Stimulated activated CD4-positive, alpha-beta T cell treated with anti-CD3 and anti-CD28 coated beads, Interleukin-15, amount 100 ng/mL, for 48 hours (primary cell): ENCODE results near the gene LOXL4.

ENCODE experiments used
- DNase-seq, 2 donors: peaks; one replicate each; pipeline ENCODE4 v3.0.0-alpha.2; 2020; ENCODE audit warnings: low read depth in 2 of 2

Gene LOXL4

DNA sequence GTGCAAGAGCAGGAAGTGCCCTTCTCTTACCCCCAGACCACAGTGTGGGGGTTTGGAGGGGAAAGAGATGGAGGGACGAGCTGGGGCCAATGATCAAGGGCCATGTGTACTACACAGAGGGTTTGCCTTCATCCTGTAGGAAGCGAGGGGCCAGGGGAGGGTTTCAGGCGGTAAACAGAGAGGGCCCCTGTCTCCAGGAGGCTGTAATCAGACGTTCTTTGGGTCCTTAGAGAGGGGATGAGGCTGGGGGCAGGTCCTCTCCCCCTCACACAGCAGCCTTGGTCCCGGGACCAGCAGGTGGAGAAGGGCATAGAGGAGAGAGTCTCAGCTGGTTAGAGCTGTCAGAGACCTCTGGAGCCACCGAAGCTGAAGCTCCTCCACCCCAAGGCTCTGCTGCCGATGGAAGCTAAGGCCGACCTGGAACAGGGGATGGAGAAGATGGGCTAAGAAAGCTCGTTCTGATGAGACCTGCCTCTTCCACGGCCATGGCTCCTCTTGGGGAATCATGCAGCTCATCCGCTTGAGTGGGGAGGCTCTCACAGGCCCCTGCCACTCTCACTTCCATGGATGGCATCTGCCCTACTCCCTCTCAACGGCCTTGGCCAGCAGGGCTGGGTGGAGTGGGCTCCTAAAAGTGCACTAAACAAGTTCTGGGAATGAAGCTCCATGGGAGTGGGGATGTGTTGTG lies 3.5 kb downstream of the LOXL4 start:
- DNase-seq, result no peak

DNA sequence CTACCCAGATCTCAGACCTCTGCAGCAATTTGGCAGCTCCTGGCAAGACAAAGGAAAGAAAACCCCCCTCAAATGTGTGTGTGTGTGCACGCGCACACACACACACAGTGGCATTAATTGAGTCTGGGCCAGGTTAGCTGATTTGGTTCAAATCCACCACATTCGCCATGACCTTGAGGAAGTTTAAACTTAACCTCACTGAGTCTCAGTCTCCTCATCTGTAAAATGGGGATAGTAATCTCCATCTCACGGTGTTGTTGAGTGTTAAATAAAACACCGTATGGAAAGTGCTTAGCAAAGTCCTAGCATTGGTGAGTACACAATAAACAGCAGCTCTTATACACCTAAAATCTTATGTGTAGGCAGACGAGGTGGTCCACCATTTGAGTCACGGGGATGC lies 4.9 kb downstream of the LOXL4 start:
- DNase-seq, result no peak

- no peak for DNase-seq
These were observed 5.4 kb downstream of the LOXL4 start for GRCh38 chr10:98262571-98262970.

DNA sequence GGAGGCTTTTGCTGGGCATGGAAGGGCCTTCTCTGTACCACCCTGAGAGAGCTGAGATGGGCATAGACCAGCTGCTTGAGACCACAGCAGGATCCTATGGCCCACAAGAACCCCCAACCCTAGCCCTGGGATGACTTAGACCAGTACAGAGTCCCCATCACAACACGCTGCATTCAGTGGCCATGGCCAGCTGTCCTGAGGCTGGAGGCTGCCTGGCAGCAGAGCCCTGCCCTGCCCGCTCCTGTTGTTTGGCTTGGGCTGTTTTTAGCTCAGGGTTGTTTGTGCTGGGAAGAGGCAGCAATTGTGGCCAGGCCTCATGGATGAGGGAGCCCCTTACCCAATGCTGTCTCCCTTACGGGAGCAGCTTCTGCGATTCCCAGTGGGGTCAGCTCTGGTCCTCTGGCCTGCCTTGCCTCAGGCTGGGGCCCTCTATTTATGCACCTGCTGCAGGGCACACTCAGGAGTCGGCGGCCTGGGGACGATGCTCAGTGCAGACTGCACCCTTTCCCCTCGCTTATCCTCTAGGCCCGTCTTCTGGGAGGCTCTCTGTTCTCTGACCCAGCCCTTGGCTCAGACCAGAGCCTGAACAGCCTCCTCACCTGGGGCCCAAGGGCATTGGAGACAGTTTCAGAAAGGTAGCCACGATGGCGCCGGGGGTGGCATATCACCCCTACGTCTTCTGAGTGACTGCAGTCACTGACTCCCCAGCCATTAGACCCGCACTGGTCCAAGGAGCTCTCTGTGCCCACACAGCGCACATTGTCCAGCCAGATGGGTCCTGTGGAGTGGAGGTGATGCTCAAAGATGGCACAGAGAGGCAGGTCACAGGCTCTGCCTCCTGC lies 6.3 kb downstream of the LOXL4 start:
- DNase-seq, result no peak

GRCh38 chr10:98260752-98261151 lies 7.2 kb downstream of the LOXL4 start:
- DNase-seq, result no peak

DNA sequence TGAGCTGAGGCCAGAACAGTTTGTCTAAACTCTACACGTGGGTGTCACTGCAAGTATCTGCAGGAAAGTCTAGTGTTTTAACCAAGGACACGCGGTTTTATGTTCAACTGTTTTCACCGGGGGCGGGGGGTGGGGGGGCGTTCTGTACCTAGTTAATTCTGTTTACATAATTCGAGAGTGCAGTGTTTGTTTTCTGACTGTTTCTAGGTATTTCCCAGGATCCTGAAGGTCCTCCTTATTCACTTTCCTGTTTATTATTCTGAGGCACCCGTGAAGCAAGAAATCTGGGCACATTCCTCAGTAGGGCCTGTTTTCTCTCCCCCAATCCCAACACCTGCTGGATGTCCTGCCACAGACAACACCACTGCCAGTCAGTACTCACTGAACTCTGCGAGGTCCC lies 7.6 kb downstream of the LOXL4 start:
- no peak for DNase-seq

- DNase-seq, result no peak
These were observed 8.2 kb downstream of the LOXL4 start for GRCh38 chr10:98259606-98260315.

DNA sequence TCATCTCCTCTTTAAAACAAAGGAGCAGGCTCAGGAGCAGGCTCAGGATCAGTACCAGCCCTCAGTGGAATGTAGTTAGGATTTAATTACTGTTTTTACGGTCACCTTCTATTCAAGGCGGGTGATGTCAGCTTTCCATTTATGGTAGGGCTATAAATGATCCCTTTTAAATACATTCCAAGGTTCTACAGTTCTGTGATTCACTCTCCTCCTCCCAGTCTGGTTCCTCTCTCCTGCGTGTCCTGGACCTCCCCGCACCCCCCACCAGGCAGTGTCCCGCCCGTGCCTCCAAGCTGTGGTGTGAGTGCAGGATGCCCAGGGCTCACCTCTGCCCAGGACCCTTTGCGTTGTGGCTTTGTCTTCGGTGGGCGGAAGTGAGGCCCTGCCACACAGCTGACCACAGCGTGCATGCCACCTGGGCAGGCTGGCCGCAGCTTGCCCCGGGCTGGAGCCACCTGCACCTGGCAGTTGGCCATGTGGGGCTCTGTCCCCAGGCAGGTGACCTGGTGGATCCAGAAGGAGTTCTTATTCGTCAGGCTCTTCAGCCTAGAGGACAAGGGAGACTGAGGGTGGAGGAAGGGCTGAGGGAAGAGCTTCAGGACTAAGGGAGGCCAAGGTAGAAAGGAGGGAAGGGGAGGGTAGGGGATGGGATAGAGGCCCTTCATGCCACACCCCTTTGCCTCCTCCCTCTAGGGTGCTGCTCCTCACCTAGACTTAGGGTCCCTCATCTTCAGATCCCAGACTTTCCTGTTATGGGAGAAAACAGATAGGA lies 9.1 kb downstream of the LOXL4 start:
- DNase-seq, result no peak

DNA sequence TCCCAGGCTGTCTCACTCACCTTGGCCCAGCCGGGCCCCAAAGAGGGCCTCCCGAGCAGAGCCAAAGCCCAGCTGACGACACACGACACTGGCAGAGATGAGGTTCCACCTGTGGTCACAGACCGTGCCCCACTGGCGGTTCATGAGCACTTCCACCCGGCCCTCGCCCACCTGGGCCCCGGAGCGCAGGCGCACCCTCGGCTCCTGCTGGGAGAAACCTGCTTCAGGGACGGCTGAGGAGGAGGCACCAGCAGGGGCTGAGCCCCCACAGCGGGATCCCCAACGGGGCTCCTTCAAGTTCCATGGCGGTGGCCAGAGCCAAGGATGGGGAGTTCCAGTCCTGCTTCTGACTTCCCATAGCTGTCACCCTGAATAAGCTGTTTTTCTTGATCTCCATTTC lies 10.0 kb downstream of the LOXL4 start:
- no peak for DNase-seq

DNA sequence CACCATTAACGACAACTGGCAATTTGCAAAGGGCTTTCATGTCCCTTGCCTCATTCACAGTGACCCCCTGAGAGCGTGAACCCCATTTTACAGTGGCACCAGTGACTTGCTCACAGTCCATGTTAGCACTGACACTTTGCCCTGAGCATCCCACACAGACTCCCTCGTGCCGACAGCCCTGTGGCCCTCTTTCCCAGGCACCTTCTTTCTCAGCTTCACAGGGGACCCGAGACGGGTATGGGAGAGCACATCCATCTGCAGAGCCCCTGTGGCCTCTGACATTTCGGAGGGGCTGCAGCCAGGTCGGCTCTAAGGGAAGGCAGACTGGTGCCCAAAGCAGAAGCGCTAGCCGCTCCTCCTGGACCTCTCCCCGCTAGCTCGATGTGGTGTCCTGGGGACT lies 10.8 kb downstream of the LOXL4 start:
- no peak for DNase-seq

GRCh38 chr10:98256692-98257091 lies 11.3 kb downstream of the LOXL4 start:
- no peak for DNase-seq

GRCh38 chr10:98255146-98255877 lies 12.7 kb downstream of the LOXL4 start:
- DNase-seq, result no peak

- no peak for DNase-seq
These were observed 13.6 kb downstream of the LOXL4 start for GRCh38 chr10:98254234-98254974.

DNA sequence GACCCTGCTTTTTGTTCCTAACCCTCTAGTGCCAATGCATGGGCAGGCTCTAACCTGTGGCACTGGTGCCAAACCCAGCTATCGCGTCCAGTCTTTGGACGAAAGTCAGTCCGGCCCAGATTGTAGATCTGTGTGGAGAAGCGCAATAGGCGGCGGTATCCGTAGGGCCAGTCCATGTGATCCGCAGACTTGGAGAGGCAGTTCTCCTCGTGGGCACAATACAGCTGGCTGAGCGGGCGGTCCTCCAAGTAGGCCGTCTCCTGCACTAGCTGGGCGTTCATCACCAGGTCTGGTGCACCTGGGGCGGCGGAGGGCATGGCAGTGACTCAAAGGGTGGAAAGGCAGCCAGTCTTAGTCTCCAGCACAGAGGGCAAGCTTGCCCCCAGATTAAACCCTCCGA lies 14.5 kb downstream of the LOXL4 start:
- DNase-seq, result no peak

DNA sequence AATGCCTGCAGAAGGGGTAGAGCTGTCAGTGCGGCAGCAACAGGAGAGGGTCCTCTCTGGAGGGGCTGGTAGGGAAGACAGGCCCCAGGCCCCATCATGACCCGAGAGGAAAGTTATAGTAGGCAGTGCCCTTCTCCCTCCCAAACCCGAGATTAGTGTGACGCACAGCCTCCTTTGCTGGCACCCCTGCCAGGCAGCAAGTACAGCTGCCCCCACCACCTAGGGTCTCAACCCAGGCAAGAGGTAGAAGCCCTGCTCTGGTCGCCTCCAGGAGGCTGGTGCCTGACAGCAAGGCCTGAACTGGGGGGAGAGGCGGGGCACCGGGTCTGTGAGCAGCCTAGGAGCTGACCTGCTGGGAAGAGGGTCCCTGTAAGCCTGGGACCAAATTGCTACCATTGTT lies 15.5 kb downstream of the LOXL4 start:
- no peak for DNase-seq

- DNase-seq, result no peak
These were observed 16.6 kb downstream of the LOXL4 start for GRCh38 chr10:98251399-98251798.

DNA sequence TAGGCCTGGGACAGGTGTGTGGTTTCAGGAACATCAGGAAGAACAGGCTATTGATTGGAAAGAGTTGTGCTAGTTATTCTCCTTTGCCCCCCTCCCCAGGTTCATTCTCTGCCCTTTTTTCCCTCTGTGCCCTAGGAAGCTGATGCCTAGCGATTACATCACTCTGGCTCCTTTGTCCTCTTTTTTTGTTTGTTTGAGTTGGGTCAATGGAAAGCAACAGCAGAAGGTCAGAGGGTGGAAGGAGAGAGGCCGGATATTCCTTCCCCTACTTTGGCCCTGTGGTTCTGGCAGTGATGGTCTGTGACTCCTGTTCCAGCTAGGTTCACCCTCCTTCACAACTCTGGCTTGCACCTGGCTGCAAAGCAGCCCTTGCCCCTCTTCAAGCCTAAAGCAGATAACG lies 18.9 kb downstream of the LOXL4 start:
- DNase-seq, result no peak

DNA sequence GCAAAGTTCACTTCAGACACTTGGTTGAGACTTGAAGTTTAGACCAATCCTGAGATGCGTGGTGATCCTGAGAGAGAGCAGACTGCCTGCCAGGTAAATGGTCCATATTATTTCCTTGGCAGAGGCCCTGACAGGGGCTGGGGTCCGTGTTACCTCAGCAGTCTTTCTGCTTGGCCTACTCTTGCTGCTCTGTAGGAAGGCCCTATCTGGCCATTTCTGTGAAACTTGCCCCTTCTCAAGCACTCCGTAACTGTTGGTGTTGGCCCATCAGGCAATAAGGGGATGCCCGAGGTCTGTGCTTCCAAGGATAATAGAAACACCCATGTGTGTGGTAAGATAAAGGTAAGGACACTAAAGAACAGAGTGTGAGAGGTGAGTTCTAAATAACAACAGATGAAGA lies 20.0 kb downstream of the LOXL4 start:
- DNase-seq, result no peak

- no peak for DNase-seq
These were observed 20.8 kb downstream of the LOXL4 start for GRCh38 chr10:98246911-98247805.

- no peak for DNase-seq
These were observed 23.4 kb downstream of the LOXL4 start for GRCh38 chr10:98244586-98244985.
